ENCODE measurements around the gene LMAN2. TPM values are rescaled to one million over a fixed set of nuclear protein-coding genes. Genes with fewer than 3 reads are reported as not detected.

Gene LMAN2
- total RNA-seq, 5 donors from 2014 or later (not counting 1 experiment from before 2014, with no cell fraction given): 67.2 to 122 (median 106) TPM

- Histone ChIP-seq H3K27ac (ENCODE audit: low read length) (no peak overlapping the region), H3K4me1 (ENCODE audit: control insufficient read depth in 1 of 2, extremely low read depth in 1 of 2, insufficient read depth in 2 of 2, low read length in 2 of 2) (peaks cover 41 to 68% of the 10 kb centered on the region in 2 experiments), H3K36me3 (ENCODE audit: control insufficient read depth in 2 of 2, extremely low read depth in 1 of 2, insufficient read depth in 1 of 2, low read length in 1 of 2) (peaks cover 0 to 19% of the 10 kb centered on the region in 2 donors), H3K4me3 (ENCODE audit: control insufficient read depth in 1 of 2, extremely low read depth in 1 of 2, low read length in 1 of 2) (no peak overlapping the region), H3K9me3 (no peaks in the 10 kb centered on the region), H3K27me3 (replicated peaks in 1 of 2; ENCODE audit: control insufficient read depth in 2 of 2, extremely low read depth in 1 of 2, insufficient read depth in 2 of 2, low read length in 1 of 2) (no peaks in the 10 kb centered on the region)
- peaks cover 62 to 74% (median 72%) of the 10 kb centered on the region in 3 donors for H3K4me1 Mint-ChIP-seq
- ChIA-PET CTCF (no interaction called here), POLR2A (no interaction called here)
- DNase-seq (no peak), ATAC-seq (replicated peaks in 1 of 4) (no peak)
- peaks cover 5% of the 10 kb centered on the region for H3K36me3 Mint-ChIP-seq
- no peaks in the 10 kb centered on the region for H3K27me3 Mint-ChIP-seq
- no peaks in the 10 kb centered on the region for H3K9me3 Mint-ChIP-seq
- H3K4me3 Mint-ChIP-seq: peak overlapping the region in 1 of 3 donors; percentile 77
- WGBS (ENCODE audit: insufficient coverage): no CpG with 5 or more reads among the region's 1 CpG
- peak overlapping the region; percentile 25 to 49 for H3K27ac Mint-ChIP-seq
These were observed 3.8 kb upstream of the LMAN2 start for GRCh38 chr5:177355162-177355867.

GRCh38 chr5:177354711-177355110 lies 3.2 kb upstream of the LMAN2 start:
- Mint-ChIP-seq H3K36me3 (peaks cover 3% of the 10 kb centered on the region), H3K27me3 (no peaks in the 10 kb centered on the region), H3K27ac (peak overlapping the region; percentile 17 to 25), H3K4me3 (peak overlapping the region in 1 of 3 donors; percentile 17), H3K4me1 (peaks cover 62 to 74% (median 72%) of the 10 kb centered on the region in 3 donors), H3K9me3 (no peaks in the 10 kb centered on the region)
- WGBS (ENCODE audit: insufficient coverage): 89% methylated on average over 3 of the region's 3 CpGs
- DNase-seq: no peak
- Histone ChIP-seq H3K27ac (ENCODE audit: low read length) (no peak overlapping the region), H3K4me1 (ENCODE audit: control insufficient read depth in 1 of 2, extremely low read depth in 1 of 2, insufficient read depth in 2 of 2, low read length in 2 of 2) (peaks cover 42 to 68% of the 10 kb centered on the region in 2 experiments), H3K4me3 (ENCODE audit: control insufficient read depth in 1 of 2, extremely low read depth in 1 of 2, low read length in 1 of 2) (no peak overlapping the region), H3K9me3 (no peaks in the 10 kb centered on the region), H3K27me3 (replicated peaks in 1 of 2; ENCODE audit: control insufficient read depth in 2 of 2, extremely low read depth in 1 of 2, insufficient read depth in 2 of 2, low read length in 1 of 2) (no peaks in the 10 kb centered on the region), H3K36me3 (ENCODE audit: control insufficient read depth in 2 of 2, extremely low read depth in 1 of 2, insufficient read depth in 1 of 2, low read length in 1 of 2) (peaks cover 2 to 19% of the 10 kb centered on the region in 2 donors)
- CTCF ChIA-PET: interaction anchor here in 1 of 2 donors (1.0 kb wide), 1 partner anchor 17 kb away, joined by 3 read pairs; no protein-coding TSS in a partner anchor
- ATAC-seq (replicated peaks in 1 of 4): no peak
- POLR2A ChIA-PET: no interaction called here

GRCh38 chr5:177354256-177354655 lies 2.8 kb upstream of the LMAN2 start:
- Histone ChIP-seq H3K4me3 (ENCODE audit: control insufficient read depth in 1 of 2, extremely low read depth in 1 of 2, low read length in 1 of 2) (no peak overlapping the region), H3K9me3 (no peaks in the 10 kb centered on the region), H3K4me1 (ENCODE audit: control insufficient read depth in 1 of 2, extremely low read depth in 1 of 2, insufficient read depth in 2 of 2, low read length in 2 of 2) (peaks cover 39 to 68% of the 10 kb centered on the region in 2 experiments), H3K36me3 (ENCODE audit: control insufficient read depth in 2 of 2, extremely low read depth in 1 of 2, insufficient read depth in 1 of 2, low read length in 1 of 2) (peaks cover 5 to 19% of the 10 kb centered on the region in 2 donors), H3K27me3 (replicated peaks in 1 of 2; ENCODE audit: control insufficient read depth in 2 of 2, extremely low read depth in 1 of 2, insufficient read depth in 2 of 2, low read length in 1 of 2) (no peaks in the 10 kb centered on the region), H3K27ac (ENCODE audit: low read length) (no peak overlapping the region)
- ATAC-seq (replicated peaks in 1 of 4) (no peak), DNase-seq (no peak)
- Mint-ChIP-seq H3K27me3 (no peaks in the 10 kb centered on the region), H3K4me1 (peaks cover 62 to 74% (median 72%) of the 10 kb centered on the region in 3 donors), H3K36me3 (peaks cover 8% of the 10 kb centered on the region), H3K4me3 (peak overlapping the region in 1 of 3 donors; percentile 17), H3K9me3 (no peaks in the 10 kb centered on the region), H3K27ac (peak overlapping the region in 1 of 2 donors; percentile 17)
- ChIA-PET CTCF (interaction anchor here in 1 of 2 donors (1.0 kb wide), 1 partner anchor 18 kb away, joined by 3 read pairs; no protein-coding TSS in a partner anchor), POLR2A (no interaction called here)
- 100% methylated on average over 2 of the region's 3 CpGs for WGBS (ENCODE audit: insufficient coverage)

- Histone ChIP-seq H3K4me3 (ENCODE audit: control insufficient read depth in 1 of 2, extremely low read depth in 1 of 2, low read length in 1 of 2) (no peak overlapping the region), H3K27me3 (replicated peaks in 1 of 2; ENCODE audit: control insufficient read depth in 2 of 2, extremely low read depth in 1 of 2, insufficient read depth in 2 of 2, low read length in 1 of 2) (no peaks in the 10 kb centered on the region), H3K36me3 (ENCODE audit: control insufficient read depth in 2 of 2, extremely low read depth in 1 of 2, insufficient read depth in 1 of 2, low read length in 1 of 2) (peaks cover 5 to 15% of the 10 kb centered on the region in 2 donors), H3K9me3 (no peaks in the 10 kb centered on the region), H3K4me1 (ENCODE audit: control insufficient read depth in 1 of 2, extremely low read depth in 1 of 2, insufficient read depth in 2 of 2, low read length in 2 of 2) (peaks cover 32 to 66% of the 10 kb centered on the region in 2 experiments), H3K27ac (ENCODE audit: low read length) (no peak overlapping the region)
- Mint-ChIP-seq H3K4me1 (peaks cover 61 to 69% (median 69%) of the 10 kb centered on the region in 3 donors), H3K9me3 (no peaks in the 10 kb centered on the region), H3K27ac (peak overlapping the region; percentile 6 to 59), H3K27me3 (no peaks in the 10 kb centered on the region), H3K36me3 (peaks cover 12% of the 10 kb centered on the region), H3K4me3 (peak overlapping the region in 1 of 3 donors; percentile 37)
- WGBS (ENCODE audit: insufficient coverage): no CpG with 5 or more reads among the region's 5 CpGs
- ChIA-PET CTCF (interaction anchor here (0.6 to 0.7 kb wide), 2 partner anchors 43 to 239 kb away, joined by 3 read pairs; no protein-coding TSS in a partner anchor), POLR2A (no interaction called here)
- DNase-seq (no peak), ATAC-seq (replicated peaks in 1 of 4) (no peak)
These were observed 1.6 kb upstream of the LMAN2 start for GRCh38 chr5:177353093-177353492.

GRCh38 chr5:177350776-177351391 lies 584 bp downstream of the LMAN2 start:
- peak overlapping the region; percentile 87 to 98 (median 97) for H3K4me3 Mint-ChIP-seq
- H3K27me3 Mint-ChIP-seq: no peaks in the 10 kb centered on the region
- H3K9me3 Mint-ChIP-seq: no peaks in the 10 kb centered on the region
- DNase-seq: no peak
- 4% methylated on average over 5 of the region's 19 CpGs for WGBS (ENCODE audit: insufficient coverage)
- ChIA-PET POLR2A (interaction anchor here in 1 of 2 donors (0.5 to 0.9 kb wide), 2 partner anchors 13 to 38 kb away, joined by 3 read pairs; no protein-coding TSS in a partner anchor), CTCF (interaction anchor here (0.6 to 1.9 kb wide), 8 partner anchors 18 to 106 kb away, joined by 3 to 6 read pairs (median 4); no protein-coding TSS in a partner anchor)
- H3K4me1 Mint-ChIP-seq: peaks cover 62 to 69% (median 62%) of the 10 kb centered on the region in 3 donors
- H3K27ac ChIP-seq (ENCODE audit: low read length): peak overlapping the region; percentile 87
- peak overlapping the region; percentile 74 to 95 for H3K4me3 ChIP-seq (ENCODE audit: control insufficient read depth in 1 of 2, extremely low read depth in 1 of 2, low read length in 1 of 2)
- H3K36me3 Mint-ChIP-seq: peaks cover 19% of the 10 kb centered on the region
- H3K27ac Mint-ChIP-seq: peak overlapping the region; percentile 100
- H3K36me3 ChIP-seq (ENCODE audit: control insufficient read depth in 2 of 2, extremely low read depth in 1 of 2, insufficient read depth in 1 of 2, low read length in 1 of 2): peaks cover 5 to 33% of the 10 kb centered on the region in 2 donors
- H3K4me1 ChIP-seq (ENCODE audit: control insufficient read depth in 1 of 2, extremely low read depth in 1 of 2, insufficient read depth in 2 of 2, low read length in 2 of 2): peaks cover 22 to 59% of the 10 kb centered on the region in 2 experiments
- no peaks in the 10 kb centered on the region for H3K27me3 ChIP-seq (replicated peaks in 1 of 2; ENCODE audit: control insufficient read depth in 2 of 2, extremely low read depth in 1 of 2, insufficient read depth in 2 of 2, low read length in 1 of 2)
- no peaks in the 10 kb centered on the region for H3K9me3 ChIP-seq
- ATAC-seq (replicated peaks in 1 of 4): no peak

- no peaks in the 10 kb centered on the region for H3K9me3 ChIP-seq
- no peak overlapping the region for H3K27ac ChIP-seq (ENCODE audit: low read length)
- Mint-ChIP-seq H3K36me3 (peaks cover 19% of the 10 kb centered on the region), H3K27me3 (no peaks in the 10 kb centered on the region), H3K9me3 (no peaks in the 10 kb centered on the region), H3K4me3 (peak overlapping the region; percentile 81 to 97 (median 87)), H3K27ac (peak overlapping the region; percentile 45 to 80), H3K4me1 (peaks cover 51 to 61% (median 59%) of the 10 kb centered on the region in 3 donors)
- ATAC-seq (replicated peaks in 1 of 4): no peak
- no peak for DNase-seq
- H3K27me3 ChIP-seq (replicated peaks in 1 of 2; ENCODE audit: control insufficient read depth in 2 of 2, extremely low read depth in 1 of 2, insufficient read depth in 2 of 2, low read length in 1 of 2): no peaks in the 10 kb centered on the region
- 94% methylated on average over 3 of the region's 5 CpGs for WGBS (ENCODE audit: insufficient coverage)
- no peak overlapping the region for H3K4me3 ChIP-seq (ENCODE audit: control insufficient read depth in 1 of 2, extremely low read depth in 1 of 2, low read length in 1 of 2)
- CTCF ChIA-PET: interaction anchor here in 1 of 2 donors (0.7 kb wide), 1 partner anchor 31 kb away, joined by 3 read pairs; no protein-coding TSS in a partner anchor
- H3K36me3 ChIP-seq (ENCODE audit: control insufficient read depth in 2 of 2, extremely low read depth in 1 of 2, insufficient read depth in 1 of 2, low read length in 1 of 2): peaks cover 5 to 37% of the 10 kb centered on the region in 2 donors
- peaks cover 20 to 49% of the 10 kb centered on the region in 2 experiments for H3K4me1 ChIP-seq (ENCODE audit: control insufficient read depth in 1 of 2, extremely low read depth in 1 of 2, insufficient read depth in 2 of 2, low read length in 2 of 2)
- POLR2A ChIA-PET: no interaction called here
These were observed 1.7 kb downstream of the LMAN2 start for GRCh38 chr5:177349762-177350161.

All from T-cell (primary cell).